HepG2 (cell line): Measurements from ENCODE around the gene SEC31B. TPM values are rescaled to one million over a fixed set of nuclear protein-coding genes. Genes with fewer than 3 reads are reported as not detected.

Experiments used
- ATAC-seq: fragments of 200-7000 bp; cut with Tn5 transposase; 3 replicates; pipeline ENCODE4 v1.9.1; 2020; ENCODE audit warnings: mild to moderate bottlenecking, moderate library complexity
- BruUV-seq: library from RNA; stranded (reverse); fragments of 400-500 nt; replicated peaks from 2 replicates; lab custom pipeline; 2021; lab: Mats Ljungman, UMichigan
- CTCF ChIA-PET: fragments of 300-600 bp; formaldehyde crosslinking; extraction: SDS; loops from one replicate; lab custom pipeline; 2021; ENCODE audit warnings: low total read pairs, inconsistent platforms, low intra/inter-chr PET ratio; lab: Yijun Ruan, JAX
- POLR2A ChIA-PET: fragments of 350-600 bp; sonication (Branson Sonifier 250); formaldehyde crosslinking; loops from one replicate; lab custom pipeline; 2020; ENCODE audit warnings: antibody characterized with exemption, inconsistent platforms; lab: Yijun Ruan, JAX
- DNase-seq: peaks from one replicate; pipeline ENCODE4 v3.0.0-alpha.2; 2015; ENCODE audit warnings: low spot score
- FAIRE-seq: peaks from 3 replicates; lab custom pipeline; 2011; peaks lifted over from hg19 to GRCh38; lab: Jason Lieb, UNC
- H2AFZ ChIP-seq: one replicate; pipeline ENCODE4 v1.6.1; 2011; ENCODE audit warnings: low read length, inconsistent platforms
- H3K27ac ChIP-seq: fragments of 300-600 bp; 3 replicates; pipeline ENCODE4 v1.8.0; 2011; ENCODE audit warnings: mixed run types, mild to moderate bottlenecking, mixed read lengths, low read length, inconsistent platforms; ENCODE audit not compliant: insufficient read depth; ENCODE audit errors: extremely low read length
- H3K27me3 ChIP-seq, 2 experiments: fragments of 200-600 bp in 1 of 2; 2 replicates in 1 of 2; 3 replicates in 1 of 2; pipeline versions ENCODE4 v1.6.0 to v1.8.0; 2011; ENCODE audit warnings: low read length in 2 of 2, mild to moderate bottlenecking in 2 of 2, moderate library complexity in 2 of 2, inconsistent platforms in 1 of 2; ENCODE audit not compliant: insufficient read depth in 2 of 2, control insufficient read depth in 1 of 2
- H3K36me3 ChIP-seq, 2 experiments: fragments of 200-600 bp in 1 of 2; replicated peaks in 1 of 2; 2 replicates in 1 of 2; 3 replicates in 1 of 2; pipeline versions ENCODE4 v1.5.1 to v1.8.0; 2011; ENCODE audit warnings: low read length in 2 of 2, inconsistent platforms in 1 of 2; ENCODE audit not compliant: insufficient read depth in 2 of 2, control insufficient read depth in 1 of 2
- H3K4me1 ChIP-seq: 2 replicates; pipeline ENCODE4 v1.5.1; 2012; ENCODE audit warnings: low read length, inconsistent platforms; ENCODE audit not compliant: insufficient read depth
- H3K4me2 ChIP-seq: 2 replicates; pipeline ENCODE4 v1.6.0; 2011; ENCODE audit warnings: low read depth, low read length, inconsistent platforms
- H3K4me3 ChIP-seq, 3 experiments: fragments of 200-600 bp in 1 of 3; sonication (generic), shearing (Covaris generic) in 1 of 3; replicated peaks in 1 of 3; 2 replicates each; pipeline ENCODE4 v1.5.1; 2011 to 2016; ENCODE audit warnings: low read length in 3 of 3, inconsistent platforms in 2 of 3, low read depth in 2 of 3, mild to moderate bottlenecking in 2 of 3, control low read depth in 1 of 3, mixed read lengths in 1 of 3; ENCODE audit not compliant: insufficient read depth in 1 of 3
- H3K79me2 ChIP-seq: one replicate; pipeline ENCODE4 v1.6.1; 2011; ENCODE audit warnings: low read length, inconsistent platforms; ENCODE audit not compliant: insufficient read depth
- H3K9ac ChIP-seq: 2 replicates; pipeline ENCODE4 v1.6.0; 2011; ENCODE audit warnings: mild to moderate bottlenecking, low read depth, low read length, inconsistent platforms; ENCODE audit not compliant: insufficient read depth
- H3K9me3 ChIP-seq: 2 replicates; pipeline ENCODE4 v1.5.1; 2012; ENCODE audit warnings: mild to moderate bottlenecking, low read length
- H4K20me1 ChIP-seq: 2 replicates; pipeline ENCODE4 v1.6.0; 2011; ENCODE audit warnings: inconsistent platforms, mild to moderate bottlenecking, low read length, moderate library complexity; ENCODE audit not compliant: insufficient read depth
- CREM ChIP-seq, 2 experiments: sonication (generic) in 1 of 2; formaldehyde crosslinking in 1 of 2; IDR thresholded peaks; 2 replicates each; pipeline versions ENCODE4 v1.4.0 to v1.6.1; 2016 to 2020; ENCODE audit warnings: antibody characterized with exemption in 1 of 2, mild to moderate bottlenecking in 1 of 2, missing genetic modification reagents in 1 of 2
- ETV6 ChIP-seq: sonication (generic); formaldehyde crosslinking; conservative IDR thresholded peaks from 2 replicates; pipeline ENCODE4 v1.4.0; 2020; ENCODE audit warnings: missing genetic modification reagents
- FIP1L1 ChIP-seq: fragments of 200-400 bp; formaldehyde crosslinking; IDR thresholded peaks from 2 replicates; pipeline ENCODE4 v1.6.1; 2018; ENCODE audit warnings: low read depth, mild to moderate bottlenecking, low read length, moderate library complexity, borderline replicate concordance; ENCODE audit not compliant: insufficient read depth
- MED13 ChIP-seq: sonication (generic); formaldehyde crosslinking; IDR thresholded peaks from 2 replicates; pipeline ENCODE4 v1.5.0; 2020; ENCODE audit warnings: missing genetic modification reagents
- MED8 ChIP-seq: sonication (generic); formaldehyde crosslinking; IDR thresholded peaks from 2 replicates; pipeline ENCODE4 v1.8.1; 2023; ENCODE audit warnings: mild to moderate bottlenecking, missing genetic modification reagents; ENCODE audit not compliant: insufficient replicate concordance
- MTA1 ChIP-seq: sonication (generic); formaldehyde crosslinking; IDR thresholded peaks from 2 replicates; pipeline ENCODE4 v1.4.0; 2020; ENCODE audit warnings: missing genetic modification reagents, mild to moderate bottlenecking, borderline replicate concordance
- NFATC3 ChIP-seq: sonication (generic); formaldehyde crosslinking; IDR thresholded peaks from 2 replicates; pipeline ENCODE4 v1.5.1; 2020; ENCODE audit warnings: mild to moderate bottlenecking, missing genetic modification reagents
- REL ChIP-seq: sonication (generic); formaldehyde crosslinking; conservative IDR thresholded peaks from 2 replicates; pipeline ENCODE4 v1.8.0; 2022; ENCODE audit warnings: mild to moderate bottlenecking, missing genetic modification reagents, moderate library complexity
- RFX3 ChIP-seq: IDR thresholded peaks from 2 replicates; pipeline ENCODE4 v1.6.1; 2016; ENCODE audit warnings: missing biosample characterization, missing genetic modification reagents
- TBX2 ChIP-seq: sonication (generic); formaldehyde crosslinking; IDR thresholded peaks from 2 replicates; pipeline ENCODE4 v1.5.0; 2020; ENCODE audit warnings: missing genetic modification reagents, mild to moderate bottlenecking, borderline replicate concordance
- ZBTB3 ChIP-seq: sonication (generic); formaldehyde crosslinking; IDR thresholded peaks from 2 replicates; pipeline ENCODE4 v1.4.0; 2020; ENCODE audit warnings: low read depth, mild to moderate bottlenecking, moderate library complexity, missing genetic modification reagents, borderline replicate concordance
- ZNF577 ChIP-seq: sonication (generic); formaldehyde crosslinking; IDR thresholded peaks from 2 replicates; pipeline ENCODE4 v1.4.0; 2020; ENCODE audit warnings: mild to moderate bottlenecking, low read depth, missing genetic modification reagents, borderline replicate concordance
- ZNF746 ChIP-seq: sonication (generic); formaldehyde crosslinking; IDR thresholded peaks from 2 replicates; pipeline ENCODE4 v1.8.0; 2022; ENCODE audit warnings: mild to moderate bottlenecking, missing genetic modification reagents
- WGBS: methylation state at CpG from one replicate; pipeline ENCODE4 v1.1.6; 2017; ENCODE audit warnings: low lambda C conversion rate; 5-methylcytosine and 5-hydroxymethylcytosine counted together
- in situ Hi-C: cut with HindIII; loops from 2 replicates; pipeline ENCODE4 v1.10.0; 2017; ENCODE audit warnings: low pct_unique_long_range_greater_than_20kb; ENCODE audit not compliant: extremely low pct_ligation_motif_present
- intact Hi-C: fragments of 100-400 bp; cut with micrococcal nuclease; formaldehyde crosslinking; loops from one replicate; pipeline ENCODE4 v1.10.0; 2022; ENCODE audit not compliant: unreplicated experiment
- polyA plus RNA-seq, 8 experiments: library from polyadenylated mRNA; depleted of rRNA in 3 of 8; stranded (reverse) in 7 of 8; unstranded in 1 of 8; fragments of >200 nt; fragmentation: Illumina TruSeq in 4 of 8; extraction: Trizol in 4 of 8; gene quantifications; 2 replicates each; pipeline versions ENCODE4 v1.2.1 to v1.2.3, GENCODE V29; 2011 to 2016; ENCODE audit warnings: low read depth in 4 of 8, missing spikeins in 1 of 8, mixed read lengths in 1 of 8; ENCODE audit not compliant: insufficient read depth in 1 of 8
- total RNA-seq, 5 experiments: library from RNA; depleted of rRNA; stranded (reverse); fragments of >200 nt; fragmentation: Illumina TruSeq; extraction: Trizol; gene quantifications; 2 replicates each; pipeline ENCODE4 v1.2.3, GENCODE V29; 2016; ENCODE audit warnings: low read depth in 1 of 5
- TF ChIP-seq, protein P1 (sequence below): IDR thresholded peaks from 2 replicates; pipeline ENCODE4 v1.6.1; 2012; ENCODE audit warnings: low read length, improper control_type of control experiment
- TF ChIP-seq, protein P2 (sequence below): sonication (generic); formaldehyde crosslinking; IDR thresholded peaks from 2 replicates; pipeline ENCODE4 v1.4.0; 2020; ENCODE audit warnings: missing genetic modification reagents
- TF ChIP-seq, protein P3 (sequence below): sonication (generic); formaldehyde crosslinking; IDR thresholded peaks from 2 replicates; pipeline ENCODE4 v1.5.0; 2020; ENCODE audit warnings: missing genetic modification reagents
- TF ChIP-seq, protein P4 (sequence below): fragments of 450-650 bp; IDR thresholded peaks from 2 replicates; pipeline ENCODE4 v1.6.1; 2016

The SEC31B gene
- total and polyA plus RNA-seq, 2 of the 13 experiments (the other 11 are each of a cell fraction or from before 2014, with no cell fraction given), result 2.0 to 8.3 TPM

DNA sequence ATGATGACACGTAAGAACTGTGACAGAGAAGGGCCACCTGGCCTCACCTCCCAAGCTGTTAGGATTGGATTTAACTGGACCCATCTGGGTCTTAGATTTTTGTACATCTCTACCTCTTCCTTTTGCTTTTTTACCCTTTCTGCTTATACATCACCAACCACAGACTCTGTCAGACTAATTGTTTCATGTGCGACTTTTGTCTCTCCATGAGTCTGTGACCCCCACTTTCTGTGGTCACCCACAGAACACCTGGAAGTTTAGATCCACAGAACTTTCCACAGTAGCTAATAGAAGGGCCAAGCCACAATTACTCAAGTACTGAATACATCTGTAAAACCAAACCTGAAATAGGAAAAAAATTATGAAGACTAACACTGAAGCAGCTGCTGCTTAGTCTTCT lies 23.1 kb downstream of the SEC31B start:
- 83% methylated on average over 2 of the region's 2 CpGs for WGBS
- no peaks in the 10 kb centered on the region for H3K27me3 ChIP-seq
- H3K9me3 ChIP-seq, result no peaks in the 10 kb centered on the region
- no peak for DNase-seq
- no peak for FAIRE-seq
- no peak overlapping the region for H3K27ac ChIP-seq
- H3K79me2 ChIP-seq, result no peaks in the 10 kb centered on the region
- H2AFZ ChIP-seq, result no peak overlapping the region
- H4K20me1 ChIP-seq, result no peaks in the 10 kb centered on the region
- BruUV-seq, result no TSS peak
- intact Hi-C loops (no loop called here), in situ Hi-C loops (no loop called here)
- CTCF ChIA-PET, result no interaction called here
- no peaks in the 10 kb centered on the region for H3K4me1 ChIP-seq
- ATAC-seq, result no peak
- no peak overlapping the region for H3K9ac ChIP-seq
- no peak overlapping the region for H3K4me2 ChIP-seq
- POLR2A ChIA-PET, result no interaction called here
- no peak overlapping the region for H3K4me3 ChIP-seq
- H3K36me3 ChIP-seq, result no peaks in the 10 kb centered on the region; a peak in 1 of 5 replicates
- no peak for TF ChIP-seq ETV6 (CRISPR knock-in tag)
- TF ChIP-seq RFX3, result no peak
- no peak for TF ChIP-seq ZBTB3 (CRISPR knock-in tag)
- TF ChIP-seq REL (CRISPR knock-in tag), result no peak
- no peak for TF ChIP-seq TBX2 (CRISPR knock-in tag)
- no peak for TF ChIP-seq ZNF746 (CRISPR knock-in tag)
- TF ChIP-seq, protein P1, sequence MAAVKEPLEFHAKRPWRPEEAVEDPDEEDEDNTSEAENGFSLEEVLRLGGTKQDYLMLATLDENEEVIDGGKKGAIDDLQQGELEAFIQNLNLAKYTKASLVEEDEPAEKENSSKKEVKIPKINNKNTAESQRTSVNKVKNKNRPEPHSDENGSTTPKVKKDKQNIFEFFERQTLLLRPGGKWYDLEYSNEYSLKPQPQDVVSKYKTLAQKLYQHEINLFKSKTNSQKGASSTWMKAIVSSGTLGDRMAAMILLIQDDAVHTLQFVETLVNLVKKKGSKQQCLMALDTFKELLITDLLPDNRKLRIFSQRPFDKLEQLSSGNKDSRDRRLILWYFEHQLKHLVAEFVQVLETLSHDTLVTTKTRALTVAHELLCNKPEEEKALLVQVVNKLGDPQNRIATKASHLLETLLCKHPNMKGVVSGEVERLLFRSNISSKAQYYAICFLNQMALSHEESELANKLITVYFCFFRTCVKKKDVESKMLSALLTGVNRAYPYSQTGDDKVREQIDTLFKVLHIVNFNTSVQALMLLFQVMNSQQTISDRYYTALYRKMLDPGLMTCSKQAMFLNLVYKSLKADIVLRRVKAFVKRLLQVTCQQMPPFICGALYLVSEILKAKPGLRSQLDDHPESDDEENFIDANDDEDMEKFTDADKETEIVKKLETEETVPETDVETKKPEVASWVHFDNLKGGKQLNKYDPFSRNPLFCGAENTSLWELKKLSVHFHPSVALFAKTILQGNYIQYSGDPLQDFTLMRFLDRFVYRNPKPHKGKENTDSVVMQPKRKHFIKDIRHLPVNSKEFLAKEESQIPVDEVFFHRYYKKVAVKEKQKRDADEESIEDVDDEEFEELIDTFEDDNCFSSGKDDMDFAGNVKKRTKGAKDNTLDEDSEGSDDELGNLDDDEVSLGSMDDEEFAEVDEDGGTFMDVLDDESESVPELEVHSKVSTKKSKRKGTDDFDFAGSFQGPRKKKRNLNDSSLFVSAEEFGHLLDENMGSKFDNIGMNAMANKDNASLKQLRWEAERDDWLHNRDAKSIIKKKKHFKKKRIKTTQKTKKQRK, result no peak
- TF ChIP-seq MED13 (CRISPR knock-in tag), result no peak
- TF ChIP-seq, protein P2, sequence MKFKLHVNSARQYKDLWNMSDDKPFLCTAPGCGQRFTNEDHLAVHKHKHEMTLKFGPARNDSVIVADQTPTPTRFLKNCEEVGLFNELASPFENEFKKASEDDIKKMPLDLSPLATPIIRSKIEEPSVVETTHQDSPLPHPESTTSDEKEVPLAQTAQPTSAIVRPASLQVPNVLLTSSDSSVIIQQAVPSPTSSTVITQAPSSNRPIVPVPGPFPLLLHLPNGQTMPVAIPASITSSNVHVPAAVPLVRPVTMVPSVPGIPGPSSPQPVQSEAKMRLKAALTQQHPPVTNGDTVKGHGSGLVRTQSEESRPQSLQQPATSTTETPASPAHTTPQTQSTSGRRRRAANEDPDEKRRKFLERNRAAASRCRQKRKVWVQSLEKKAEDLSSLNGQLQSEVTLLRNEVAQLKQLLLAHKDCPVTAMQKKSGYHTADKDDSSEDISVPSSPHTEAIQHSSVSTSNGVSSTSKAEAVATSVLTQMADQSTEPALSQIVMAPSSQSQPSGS (CRISPR knock-in tag), result no peak
- no peak for TF ChIP-seq MED8 (CRISPR knock-in tag)
- TF ChIP-seq NFATC3 (CRISPR knock-in tag), result no peak
- TF ChIP-seq, protein P3, sequence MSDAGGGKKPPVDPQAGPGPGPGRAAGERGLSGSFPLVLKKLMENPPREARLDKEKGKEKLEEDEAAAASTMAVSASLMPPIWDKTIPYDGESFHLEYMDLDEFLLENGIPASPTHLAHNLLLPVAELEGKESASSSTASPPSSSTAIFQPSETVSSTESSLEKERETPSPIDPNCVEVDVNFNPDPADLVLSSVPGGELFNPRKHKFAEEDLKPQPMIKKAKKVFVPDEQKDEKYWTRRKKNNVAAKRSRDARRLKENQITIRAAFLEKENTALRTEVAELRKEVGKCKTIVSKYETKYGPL (CRISPR knock-in tag), result no peak
- no peak for TF ChIP-seq ZNF577 (CRISPR knock-in tag)
- no peak for TF ChIP-seq CREM (IDR thresholded peaks at IDR 0.05)
- TF ChIP-seq CREM (CRISPR knock-in tag; IDR thresholded peaks at IDR 0.05), result no peak
- no peak for TF ChIP-seq FIP1L1
- no peak for TF ChIP-seq MTA1
- TF ChIP-seq, protein P4, sequence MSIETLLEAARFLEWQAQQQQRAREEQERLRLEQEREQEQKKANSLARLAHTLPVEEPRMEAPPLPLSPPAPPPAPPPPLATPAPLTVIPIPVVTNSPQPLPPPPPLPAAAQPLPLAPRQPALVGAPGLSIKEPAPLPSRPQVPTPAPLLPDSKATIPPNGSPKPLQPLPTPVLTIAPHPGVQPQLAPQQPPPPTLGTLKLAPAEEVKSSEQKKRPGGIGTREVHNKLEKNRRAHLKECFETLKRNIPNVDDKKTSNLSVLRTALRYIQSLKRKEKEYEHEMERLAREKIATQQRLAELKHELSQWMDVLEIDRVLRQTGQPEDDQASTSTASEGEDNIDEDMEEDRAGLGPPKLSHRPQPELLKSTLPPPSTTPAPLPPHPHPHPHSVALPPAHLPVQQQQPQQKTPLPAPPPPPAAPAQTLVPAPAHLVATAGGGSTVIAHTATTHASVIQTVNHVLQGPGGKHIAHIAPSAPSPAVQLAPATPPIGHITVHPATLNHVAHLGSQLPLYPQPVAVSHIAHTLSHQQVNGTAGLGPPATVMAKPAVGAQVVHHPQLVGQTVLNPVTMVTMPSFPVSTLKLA, result no peak
